ENCODE measurements around the gene ZNRF1. TPM values are rescaled to one million over a fixed set of nuclear protein-coding genes. Genes with fewer than 3 reads are reported as not detected.

Gene ZNRF1
- total and polyA plus RNA-seq, 2 donors from 2014 or later = 10.8 to 23.1 TPM

DNA sequence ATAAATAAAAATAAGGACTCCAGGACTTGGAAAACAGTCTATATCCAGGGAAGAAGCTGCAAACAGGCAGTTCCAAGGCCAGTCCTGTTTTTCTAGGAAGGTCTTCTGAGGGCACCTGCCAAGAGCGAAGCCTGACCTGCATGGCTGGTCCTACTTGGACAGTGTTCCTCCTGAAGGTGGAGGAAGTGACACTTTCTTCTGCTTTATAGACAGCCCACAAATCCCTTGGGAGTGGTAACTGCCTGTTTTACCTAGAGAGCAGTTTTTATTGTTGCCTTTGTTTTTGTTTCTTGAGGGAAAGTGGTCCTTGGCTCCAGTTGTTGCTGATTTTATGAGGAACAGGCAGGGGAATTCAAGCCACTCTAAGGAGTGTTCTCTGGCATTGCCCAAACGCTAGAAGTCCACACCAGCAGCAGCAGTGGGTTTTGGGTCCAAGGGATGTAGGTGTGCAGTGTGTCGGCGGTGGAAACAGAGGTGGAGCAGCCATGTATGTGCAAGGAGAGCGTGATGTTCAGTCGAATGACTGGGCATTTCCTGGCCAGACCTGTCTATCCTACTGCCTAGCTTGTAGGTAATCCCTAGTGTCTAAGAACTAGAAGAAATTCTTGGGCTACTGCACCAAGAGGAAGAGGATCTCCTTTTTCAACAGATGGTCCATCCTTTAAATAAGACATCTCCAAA lies 82.5 kb downstream of the ZNRF1 start:
- Histone ChIP-seq H3K4me3 (ENCODE audit: low read length in 3 of 3) (no peak overlapping the region), H3K9ac (ENCODE audit: low read length in 3 of 3) (no peak overlapping the region), H3K9me3 (ENCODE audit: control insufficient read depth in 2 of 3, insufficient read depth in 1 of 3, low read length in 3 of 3) (no peaks in the 10 kb centered on the region), H3K27ac (ENCODE audit: low read depth in 2 of 2, low read length in 2 of 2) (no peak overlapping the region), H3K36me3 (ENCODE audit: control insufficient read depth in 2 of 3, insufficient read depth in 3 of 3, low read length in 3 of 3) (no peaks in the 10 kb centered on the region), H3K4me1 (ENCODE audit: control insufficient read depth in 2 of 3, insufficient read depth in 2 of 3, low read depth in 1 of 3, low read length in 3 of 3) (peaks cover 0 to 2% (median 0%) of the 10 kb centered on the region in 3 donors), H3K27me3 (ENCODE audit: control insufficient read depth, insufficient read depth, low read length) (no peaks in the 10 kb centered on the region)
- intact Hi-C loops (cut with DNase I) = no loop called here
- FAIRE-seq = no peak
- peak in 1 of 5 donors; percentile 18 for DNase-seq
- TF ChIP-seq, protein P1, sequence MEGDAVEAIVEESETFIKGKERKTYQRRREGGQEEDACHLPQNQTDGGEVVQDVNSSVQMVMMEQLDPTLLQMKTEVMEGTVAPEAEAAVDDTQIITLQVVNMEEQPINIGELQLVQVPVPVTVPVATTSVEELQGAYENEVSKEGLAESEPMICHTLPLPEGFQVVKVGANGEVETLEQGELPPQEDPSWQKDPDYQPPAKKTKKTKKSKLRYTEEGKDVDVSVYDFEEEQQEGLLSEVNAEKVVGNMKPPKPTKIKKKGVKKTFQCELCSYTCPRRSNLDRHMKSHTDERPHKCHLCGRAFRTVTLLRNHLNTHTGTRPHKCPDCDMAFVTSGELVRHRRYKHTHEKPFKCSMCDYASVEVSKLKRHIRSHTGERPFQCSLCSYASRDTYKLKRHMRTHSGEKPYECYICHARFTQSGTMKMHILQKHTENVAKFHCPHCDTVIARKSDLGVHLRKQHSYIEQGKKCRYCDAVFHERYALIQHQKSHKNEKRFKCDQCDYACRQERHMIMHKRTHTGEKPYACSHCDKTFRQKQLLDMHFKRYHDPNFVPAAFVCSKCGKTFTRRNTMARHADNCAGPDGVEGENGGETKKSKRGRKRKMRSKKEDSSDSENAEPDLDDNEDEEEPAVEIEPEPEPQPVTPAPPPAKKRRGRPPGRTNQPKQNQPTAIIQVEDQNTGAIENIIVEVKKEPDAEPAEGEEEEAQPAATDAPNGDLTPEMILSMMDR (IDR thresholded peaks at IDR 0.05; ENCODE audit: borderline replicate concordance, extremely low read depth, insufficient read depth) = no peak

DNA sequence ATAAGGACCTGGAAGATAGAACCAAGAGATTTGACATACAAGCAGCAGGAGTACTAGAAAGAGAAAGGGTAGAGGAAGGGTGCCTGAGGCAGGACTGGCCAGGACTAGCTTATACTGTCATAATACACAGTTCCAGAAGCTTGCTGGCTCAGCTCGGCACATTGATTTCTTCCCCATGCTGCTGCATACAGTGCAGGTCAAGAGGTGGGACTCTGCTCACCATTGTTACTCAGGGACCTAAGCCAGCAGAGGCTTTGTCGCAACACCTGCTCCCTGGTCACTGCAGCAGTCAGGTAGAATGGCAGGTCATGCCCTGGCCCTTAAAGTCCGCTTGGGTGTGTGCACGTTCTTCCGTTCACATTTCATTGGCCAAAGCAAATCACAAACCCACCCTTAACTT lies 85.0 kb downstream of the ZNRF1 start:
- Histone ChIP-seq H3K9ac (ENCODE audit: low read length in 3 of 3) (no peak overlapping the region), H3K9me3 (ENCODE audit: control insufficient read depth in 2 of 3, insufficient read depth in 1 of 3, low read length in 3 of 3) (no peaks in the 10 kb centered on the region), H3K4me3 (ENCODE audit: low read length in 3 of 3) (no peak overlapping the region), H3K27ac (ENCODE audit: low read depth in 2 of 2, low read length in 2 of 2) (no peak overlapping the region), H3K4me1 (ENCODE audit: control insufficient read depth in 2 of 3, insufficient read depth in 2 of 3, low read depth in 1 of 3, low read length in 3 of 3) (peaks cover 7 to 17% (median 16%) of the 10 kb centered on the region in 3 donors), H3K27me3 (ENCODE audit: control insufficient read depth, insufficient read depth, low read length) (no peaks in the 10 kb centered on the region), H3K36me3 (ENCODE audit: control insufficient read depth in 2 of 3, insufficient read depth in 3 of 3, low read length in 3 of 3) (no peaks in the 10 kb centered on the region)
- FAIRE-seq = no peak
- peak in 1 of 5 donors; percentile 21 for DNase-seq
- TF ChIP-seq, protein P1 (IDR thresholded peaks at IDR 0.05; ENCODE audit: borderline replicate concordance, extremely low read depth, insufficient read depth) = no peak
- intact Hi-C loops (cut with DNase I) = no loop called here

DNA sequence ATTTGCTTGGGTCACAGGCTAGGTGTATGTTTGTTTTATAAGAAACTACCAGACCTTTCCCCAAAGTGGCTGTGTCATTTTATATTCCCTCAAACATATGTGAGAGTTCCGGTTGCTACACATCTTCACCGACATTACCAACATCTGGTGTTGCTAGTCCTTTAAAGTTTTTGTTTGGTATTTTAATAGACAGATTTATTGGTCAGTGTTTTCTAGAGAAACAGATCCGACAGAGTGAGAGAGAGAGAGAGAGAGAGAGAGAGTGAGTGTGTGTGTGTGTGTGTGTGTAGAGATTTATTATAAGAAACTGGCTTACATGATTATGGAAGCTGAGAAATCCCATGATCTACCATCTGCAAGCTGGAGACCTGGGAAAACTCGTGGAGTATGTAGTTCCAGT lies 86.7 kb downstream of the ZNRF1 start:
- no peaks in the 10 kb centered on the region for H3K36me3 ChIP-seq (ENCODE audit: control insufficient read depth in 2 of 3, insufficient read depth in 3 of 3, low read length in 3 of 3)
- TF ChIP-seq, protein P1 (IDR thresholded peaks at IDR 0.05; ENCODE audit: borderline replicate concordance, extremely low read depth, insufficient read depth) = no peak
- no peaks in the 10 kb centered on the region for H3K27me3 ChIP-seq (ENCODE audit: control insufficient read depth, insufficient read depth, low read length)
- no peak overlapping the region for H3K27ac ChIP-seq (ENCODE audit: low read depth in 2 of 2, low read length in 2 of 2)
- DNase-seq (no peak), FAIRE-seq (no peak)
- H3K9me3 ChIP-seq (ENCODE audit: control insufficient read depth in 2 of 3, insufficient read depth in 1 of 3, low read length in 3 of 3) = no peaks in the 10 kb centered on the region
- intact Hi-C loops (cut with DNase I) = no loop called here
- no peak overlapping the region for H3K9ac ChIP-seq (ENCODE audit: low read length in 3 of 3)
- H3K4me3 ChIP-seq (ENCODE audit: low read length in 3 of 3) = no peak overlapping the region
- peaks cover 7 to 18% (median 17%) of the 10 kb centered on the region in 3 donors for H3K4me1 ChIP-seq (ENCODE audit: control insufficient read depth in 2 of 3, insufficient read depth in 2 of 3, low read depth in 1 of 3, low read length in 3 of 3)
